Activated T-cell treated with anti-CD3 and anti-CD28 coated beads for 24 hours (primary cell): ENCODE results near the gene THAP8.

ENCODE experiments used
- DNase-seq: peaks from one replicate; pipeline ENCODE4 v3.0.0-alpha.2; 2020; ENCODE audit warnings: low read depth

THAP8 gene, protein sequence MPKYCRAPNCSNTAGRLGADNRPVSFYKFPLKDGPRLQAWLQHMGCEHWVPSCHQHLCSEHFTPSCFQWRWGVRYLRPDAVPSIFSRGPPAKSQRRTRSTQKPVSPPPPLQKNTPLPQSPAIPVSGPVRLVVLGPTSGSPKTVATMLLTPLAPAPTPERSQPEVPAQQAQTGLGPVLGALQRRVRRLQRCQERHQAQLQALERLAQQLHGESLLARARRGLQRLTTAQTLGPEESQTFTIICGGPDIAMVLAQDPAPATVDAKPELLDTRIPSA

DNA sequence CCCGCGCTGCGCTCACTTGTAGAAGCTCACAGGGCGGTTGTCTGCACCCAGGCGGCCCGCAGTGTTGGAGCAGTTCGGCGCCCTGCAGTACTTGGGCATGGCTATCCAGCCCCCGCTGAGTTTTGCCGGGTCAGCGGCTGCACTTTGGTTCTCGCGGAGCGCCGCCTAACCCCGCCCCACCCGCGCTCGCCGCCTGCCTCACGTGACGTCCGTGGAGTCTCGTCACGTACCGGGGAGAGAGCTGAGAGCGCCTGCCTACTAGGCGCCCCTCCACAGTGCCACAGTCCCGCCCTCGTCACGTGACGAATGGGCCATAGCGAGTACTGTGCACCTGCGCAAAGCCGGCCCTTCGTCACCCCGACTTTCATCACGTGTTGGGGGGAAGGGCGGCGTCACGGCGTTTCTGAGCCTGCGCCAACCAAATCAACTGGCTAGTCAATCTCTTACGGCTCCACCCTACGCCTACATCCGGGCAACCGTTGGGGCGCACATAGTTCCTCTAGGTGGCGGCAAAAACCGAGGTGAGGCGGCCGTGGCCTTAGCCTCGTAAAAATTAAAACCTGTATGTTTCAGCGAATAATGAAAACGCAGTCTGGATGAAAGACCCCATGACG lies at the start of gene THAP8:
THAP8 (minus strand) TSS at position 167 of the 614 bp plus-strand sequence; CDS start at position 99, 68 bp downstream.
- DNase-seq: peak; percentile 100

- no peak for DNase-seq
Measured at GRCh38 chr19:36103040-36103626, 49.0 kb upstream of the THAP8 start.

- no peak for DNase-seq
Measured at GRCh38 chr19:36101550-36102327, 47.7 kb upstream of the THAP8 start.

DNA sequence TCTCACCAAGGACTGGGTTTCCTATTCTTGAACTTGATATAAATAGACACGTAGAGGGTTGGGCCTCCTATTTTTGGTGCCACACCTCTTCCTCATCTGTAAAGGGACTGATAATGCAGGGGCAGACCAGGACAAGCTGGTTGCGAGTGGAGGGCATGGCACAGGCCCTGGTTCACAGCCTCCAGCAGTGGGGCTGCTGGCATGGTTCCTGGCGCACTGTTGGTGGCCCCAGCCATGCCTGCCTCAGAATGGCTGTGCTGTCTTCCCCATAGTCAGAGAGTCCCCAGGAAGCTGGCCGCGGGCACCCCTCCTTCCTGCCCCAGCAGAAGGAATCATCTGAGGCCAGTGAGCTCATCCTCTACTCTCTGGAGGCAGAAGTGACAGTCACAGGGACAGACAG lies 46.4 kb upstream of the THAP8 start:
- DNase-seq: no peak

GRCh38 chr19:36099166-36099785 lies 45.2 kb upstream of the THAP8 start:
- no peak for DNase-seq

- DNase-seq: no peak
Measured at GRCh38 chr19:36097036-36097435, 43.0 kb upstream of the THAP8 start.

DNA sequence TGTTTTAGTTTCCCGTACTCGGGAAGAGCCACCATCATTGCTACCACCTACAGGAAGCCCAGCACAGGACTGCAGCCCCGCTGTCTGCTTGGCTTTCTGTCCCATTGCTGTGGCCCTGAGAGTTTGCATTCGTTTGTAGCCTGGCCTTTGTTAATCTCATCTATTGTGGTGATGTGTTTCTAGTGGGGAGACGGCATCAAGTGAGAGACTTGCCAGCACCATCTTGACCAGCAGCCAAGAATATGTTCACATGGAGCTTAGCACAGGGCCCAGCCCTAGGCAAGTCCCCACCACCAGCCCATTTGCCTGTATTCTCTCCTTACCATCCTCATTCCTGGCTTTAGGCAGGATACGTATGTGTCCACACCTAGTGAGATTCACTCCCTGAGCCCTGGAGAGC lies 39.6 kb upstream of the THAP8 start:
- no peak for DNase-seq

- no peak for DNase-seq
Measured at GRCh38 chr19:36093146-36093662, 39.1 kb upstream of the THAP8 start.

GRCh38 chr19:36092566-36092965 lies 38.5 kb upstream of the THAP8 start:
- no peak for DNase-seq

DNA sequence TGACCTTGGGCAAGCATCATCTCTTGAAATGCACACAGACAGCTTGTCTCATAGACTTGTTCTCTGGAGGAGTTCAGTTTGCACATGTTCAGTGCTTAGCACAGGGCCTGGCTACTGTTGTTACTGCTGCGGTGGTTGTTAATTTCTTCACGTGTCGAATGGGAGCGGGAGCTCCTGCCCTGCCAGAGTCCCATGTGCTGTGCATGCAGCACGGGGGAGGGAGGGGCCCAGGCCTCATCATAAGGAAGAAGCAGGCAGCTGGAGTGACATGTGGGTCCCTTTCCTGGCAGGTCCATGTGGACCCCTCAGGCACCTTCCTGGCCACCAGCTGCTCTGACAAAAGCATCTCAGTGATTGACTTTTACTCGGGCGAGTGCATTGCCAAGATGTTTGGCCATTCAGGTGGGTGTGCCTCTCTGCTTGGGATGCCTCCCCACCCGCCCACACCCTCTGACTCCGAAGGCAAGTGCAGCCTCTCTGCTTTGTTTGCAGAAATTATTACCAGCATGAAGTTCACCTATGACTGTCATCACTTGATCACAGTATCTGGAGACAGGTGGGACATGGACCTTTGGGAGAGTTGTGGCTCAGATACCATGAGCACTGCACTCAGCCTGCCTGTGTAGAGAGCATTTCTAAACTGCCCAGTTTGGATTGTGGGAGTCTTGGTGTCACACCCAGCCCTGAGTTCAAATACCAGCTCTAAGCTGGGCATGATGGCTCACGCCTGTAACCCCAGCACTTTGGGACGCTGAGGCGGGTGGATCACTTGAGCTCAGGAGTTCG lies 37.0 kb upstream of the THAP8 start:
- no peak for DNase-seq

GRCh38 chr19:36089847-36090246 lies 35.8 kb upstream of the THAP8 start:
- DNase-seq: no peak

- DNase-seq: no peak
Measured at GRCh38 chr19:36086326-36086725, 32.2 kb upstream of the THAP8 start.

DNA sequence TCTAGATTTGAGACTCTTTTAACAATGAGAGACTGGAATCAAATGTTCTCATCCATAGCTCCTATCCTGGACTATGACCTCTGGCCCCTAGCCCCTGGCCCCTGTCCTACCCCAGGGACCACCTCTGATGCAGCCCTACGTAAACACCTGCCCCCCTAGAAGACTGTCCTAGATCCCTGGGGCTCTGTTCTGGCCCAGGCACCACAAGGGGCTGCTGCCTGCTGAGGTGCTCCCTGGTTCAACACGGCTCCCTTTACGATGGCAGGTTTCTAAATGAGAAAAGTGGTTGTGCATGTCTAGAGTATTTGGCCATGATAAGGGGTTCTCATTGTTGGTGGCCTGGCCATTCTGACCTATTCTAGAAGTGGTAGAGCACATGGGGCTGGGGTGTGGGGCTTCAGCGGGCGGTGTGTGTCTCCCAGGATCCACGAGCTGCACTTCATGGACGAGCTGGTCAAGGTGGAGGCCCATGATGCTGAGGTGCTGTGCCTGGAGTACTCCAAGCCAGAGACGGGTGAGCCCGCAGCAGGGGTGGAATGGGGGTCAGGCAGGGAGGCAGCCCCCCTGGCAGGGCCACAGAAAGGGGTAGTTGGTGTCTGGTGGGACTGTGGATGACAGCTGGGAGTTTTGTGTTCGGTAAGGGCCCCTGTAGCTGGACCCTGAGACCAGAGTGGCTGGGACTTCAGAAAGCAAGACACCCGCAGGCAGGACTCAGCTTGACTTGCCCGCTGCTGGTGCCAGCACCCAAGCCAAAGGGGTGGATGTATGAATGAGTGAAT lies 30.3 kb upstream of the THAP8 start:
- no peak for DNase-seq

- DNase-seq: no peak
Measured at GRCh38 chr19:36082916-36083315, 28.8 kb upstream of the THAP8 start.

DNA sequence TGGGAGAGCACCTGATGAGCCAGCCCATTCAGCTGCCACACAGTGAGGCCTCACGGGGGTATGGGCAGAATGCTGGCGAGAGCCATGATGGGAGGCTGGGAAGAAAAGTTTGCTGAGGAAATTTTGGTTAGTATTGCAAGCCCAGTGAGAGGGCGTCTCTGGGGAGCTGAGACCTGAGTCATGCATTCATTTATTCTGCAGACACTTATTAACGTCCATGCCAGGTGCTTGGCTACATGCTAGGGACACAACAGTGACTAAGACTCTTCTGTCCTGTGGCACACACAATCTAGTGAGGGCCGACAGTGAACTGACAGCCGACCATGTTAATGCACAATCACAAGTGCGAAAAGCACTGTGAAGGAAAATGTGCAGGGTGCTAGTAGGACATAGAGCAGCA lies 27.8 kb upstream of the THAP8 start:
- DNase-seq: no peak

GRCh38 chr19:36081385-36081784 lies 27.3 kb upstream of the THAP8 start:
- no peak for DNase-seq

GRCh38 chr19:36079389-36079945 lies 25.4 kb upstream of the THAP8 start:
- no peak for DNase-seq

DNA sequence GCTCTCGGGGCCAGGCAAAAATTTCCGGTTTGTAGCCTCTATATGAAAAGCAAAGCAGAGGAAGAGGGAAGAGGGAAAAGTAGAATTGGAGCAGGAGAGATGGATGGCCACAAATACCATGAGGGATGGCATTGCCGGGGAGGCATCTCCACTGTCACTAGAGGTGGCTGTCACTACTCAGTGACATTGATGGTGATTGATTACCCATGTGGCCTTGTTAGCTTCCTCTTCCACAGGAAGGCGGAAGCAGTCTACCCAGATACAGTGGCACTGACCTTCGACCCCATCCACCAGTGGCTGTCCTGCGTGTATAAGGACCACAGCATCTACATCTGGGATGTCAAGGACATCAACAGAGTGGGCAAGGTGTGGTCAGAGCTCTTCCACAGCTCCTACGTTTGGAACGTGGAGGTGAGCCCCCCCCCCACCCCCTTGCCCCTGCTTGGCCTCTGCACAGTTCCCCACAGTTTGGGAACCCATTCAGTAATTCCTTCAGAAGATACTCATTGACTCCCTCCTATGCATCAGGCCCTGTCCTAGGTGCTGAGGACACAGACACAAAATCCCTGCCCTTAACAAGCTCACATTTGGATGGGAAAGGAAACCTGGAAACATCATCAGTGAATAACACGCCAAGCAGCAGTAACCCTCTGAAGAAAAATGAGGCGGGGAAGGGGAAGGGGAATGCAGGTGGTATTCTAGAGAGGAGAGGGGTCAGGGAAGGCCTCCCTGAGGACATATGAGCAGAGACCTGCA lies 19.2 kb upstream of the THAP8 start:
- DNase-seq: no peak

DNA sequence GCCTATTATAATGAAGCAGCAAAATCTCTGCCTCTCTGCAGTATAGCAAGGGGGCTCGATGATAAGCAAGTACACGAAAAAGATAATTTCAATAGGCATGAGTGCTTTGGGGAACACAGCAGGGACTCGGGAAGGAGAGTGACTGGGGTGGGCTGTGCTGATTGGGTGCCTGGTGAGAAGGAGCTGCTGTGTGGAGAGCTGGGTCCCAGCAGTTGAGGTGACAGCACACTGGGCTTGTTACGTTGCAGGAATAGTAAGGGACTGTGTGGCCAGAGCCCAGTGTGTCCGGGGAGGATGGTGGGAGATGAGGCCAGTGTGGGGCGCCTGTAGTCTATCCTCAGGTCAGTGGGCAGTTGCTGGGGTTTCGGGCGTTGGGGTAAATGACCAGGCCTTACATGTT lies 18.0 kb upstream of the THAP8 start:
- no peak for DNase-seq
